Parathyroid adenoma (tissue), 2 donors: ENCODE measurements around the gene CNTNAP2.

ENCODE experiments used
- H2AFZ ChIP-seq: fragments of 300-600 bp; sonication (generic); one replicate; pipeline ENCODE4 v1.7.0; 2017; ENCODE audit warnings: antibody characterized with exemption, mild to moderate bottlenecking
- H3K27ac ChIP-seq: fragments of 300-600 bp; sonication (generic); one replicate; pipeline ENCODE4 v1.7.0; 2017
- H3K27me3 ChIP-seq: fragments of 300-600 bp; sonication (generic); one replicate; pipeline ENCODE4 v1.7.0; 2017; ENCODE audit warnings: low read length; ENCODE audit not compliant: control insufficient read depth, insufficient read depth
- H3K36me3 ChIP-seq: fragments of 300-600 bp; sonication (generic); one replicate; pipeline ENCODE4 v1.7.0; 2017; ENCODE audit warnings: low read length; ENCODE audit not compliant: control insufficient read depth, insufficient read depth
- H3K4me1 ChIP-seq: fragments of 300-600 bp; sonication (generic); one replicate; pipeline ENCODE4 v1.7.0; 2017; ENCODE audit warnings: control low read depth
- H3K4me2 ChIP-seq: fragments of 300-600 bp; sonication (generic); one replicate; pipeline ENCODE4 v1.7.0; 2017; ENCODE audit warnings: low read length
- H3K4me3 ChIP-seq: fragments of 300-600 bp; sonication (generic); one replicate; pipeline ENCODE4 v1.7.0; 2017; ENCODE audit warnings: low read depth, low read length
- H3K79me2 ChIP-seq: fragments of 300-600 bp; sonication (generic); one replicate; pipeline ENCODE4 v1.7.0; 2017; ENCODE audit warnings: control low read depth
- H3K9ac ChIP-seq: fragments of 300-600 bp; sonication (generic); one replicate; pipeline ENCODE4 v1.7.0; 2017; ENCODE audit warnings: mild to moderate bottlenecking
- H3K9me3 ChIP-seq: fragments of 300-600 bp; sonication (generic); one replicate; pipeline ENCODE4 v1.7.0; 2017; ENCODE audit warnings: low read length; ENCODE audit not compliant: control insufficient read depth
- CTCF ChIP-seq: fragments of 300-600 bp; sonication (generic); IDR thresholded peaks from one replicate; pipeline ENCODE4 v1.7.0; 2017; ENCODE audit warnings: antibody characterized with exemption, mild to moderate bottlenecking
- donor health status: primary hyperparathyroidism.

CNTNAP2 gene

DNA sequence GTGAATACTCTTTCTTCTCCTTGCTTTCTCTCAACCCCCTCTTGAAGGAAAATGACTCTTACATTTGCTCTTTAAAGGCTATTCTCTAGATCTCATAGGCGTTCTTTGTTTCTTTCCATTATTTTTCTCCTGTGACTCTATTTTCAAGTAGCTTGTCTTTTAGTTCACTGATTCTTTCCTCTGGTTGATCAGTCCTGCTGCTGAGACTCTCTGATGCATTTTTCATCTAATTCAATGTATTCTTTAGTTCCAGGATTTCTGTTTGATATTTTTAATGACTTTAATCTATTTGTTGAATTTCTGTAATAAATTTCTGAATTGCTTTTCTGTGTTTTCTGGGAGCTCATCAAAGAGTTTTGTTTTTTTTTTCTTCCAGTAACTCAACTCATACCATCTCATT lies 397.7 kb downstream of the CNTNAP2 start:
- Histone ChIP-seq H3K9me3 (no peaks in the 10 kb centered on the region), H3K79me2 (no peaks in the 10 kb centered on the region), H3K9ac (no peak overlapping the region), H3K4me3 (no peak overlapping the region), H3K27me3 (no peaks in the 10 kb centered on the region), H3K36me3 (no peaks in the 10 kb centered on the region), H2AFZ (no peak overlapping the region), H3K4me2 (no peak overlapping the region), H3K4me1 (no peaks in the 10 kb centered on the region), H3K27ac (no peak overlapping the region)
- no peak for TF ChIP-seq CTCF

DNA sequence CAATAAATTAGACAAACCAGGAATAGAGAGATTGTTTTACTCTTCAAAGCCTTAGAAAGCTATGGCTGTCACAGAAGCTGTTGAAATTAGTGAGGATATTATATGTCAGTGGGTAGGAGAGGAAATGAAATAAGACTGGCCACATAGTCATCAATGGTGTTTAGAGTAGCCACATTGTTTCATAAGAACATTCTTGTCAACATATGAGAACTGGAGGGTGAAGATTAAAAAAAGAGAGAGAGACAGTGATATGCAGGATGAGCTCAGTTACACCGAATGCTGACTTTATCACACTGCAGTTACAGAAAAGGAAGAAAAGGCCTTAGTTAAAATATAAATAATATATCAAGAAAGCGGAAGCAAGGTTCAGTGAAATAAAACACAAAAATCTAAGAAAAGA lies 412.0 kb downstream of the CNTNAP2 start:
- Histone ChIP-seq H3K27ac (no peak overlapping the region), H3K9ac (no peak overlapping the region), H2AFZ (no peak overlapping the region), H3K36me3 (no peaks in the 10 kb centered on the region), H3K9me3 (peaks cover 1% of the 10 kb centered on the region), H3K79me2 (no peaks in the 10 kb centered on the region), H3K4me2 (no peak overlapping the region), H3K27me3 (no peaks in the 10 kb centered on the region), H3K4me3 (no peak overlapping the region), H3K4me1 (no peaks in the 10 kb centered on the region)
- no peak for TF ChIP-seq CTCF

DNA sequence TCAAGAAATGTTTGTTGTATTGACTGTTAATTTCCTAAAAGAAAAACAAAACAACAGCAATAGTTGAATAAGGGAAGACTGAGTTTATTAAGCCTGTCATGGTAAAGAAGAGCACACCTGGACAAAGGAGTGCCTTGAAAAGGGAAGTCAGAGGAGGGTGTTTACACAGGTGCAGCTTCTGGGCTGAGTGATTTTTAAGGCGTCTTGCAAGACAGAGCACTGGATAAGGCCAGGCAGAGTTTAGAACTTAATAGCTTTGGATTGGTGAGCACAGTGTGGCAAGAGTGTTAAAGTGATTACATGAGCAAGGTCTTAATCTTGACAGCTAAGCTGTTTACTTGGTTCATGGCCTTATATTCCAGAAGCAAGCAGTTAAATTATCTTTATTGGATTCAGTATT lies 423.2 kb downstream of the CNTNAP2 start:
- Histone ChIP-seq H3K79me2 (no peaks in the 10 kb centered on the region), H3K4me3 (no peak overlapping the region), H3K27ac (no peak overlapping the region), H3K4me2 (no peak overlapping the region), H3K36me3 (no peaks in the 10 kb centered on the region), H3K27me3 (no peaks in the 10 kb centered on the region), H3K9ac (no peak overlapping the region), H3K9me3 (no peaks in the 10 kb centered on the region), H3K4me1 (no peaks in the 10 kb centered on the region), H2AFZ (no peak overlapping the region)
- TF ChIP-seq CTCF = no peak

- Histone ChIP-seq H3K4me2 (no peak overlapping the region), H3K36me3 (no peaks in the 10 kb centered on the region), H3K9me3 (no peaks in the 10 kb centered on the region), H2AFZ (no peak overlapping the region), H3K27ac (no peak overlapping the region), H3K4me3 (no peak overlapping the region), H3K9ac (no peak overlapping the region), H3K79me2 (no peaks in the 10 kb centered on the region), H3K27me3 (no peaks in the 10 kb centered on the region), H3K4me1 (no peaks in the 10 kb centered on the region)
- TF ChIP-seq CTCF = no peak
Observed at GRCh38 chr7:146542101-146542500, 425.5 kb downstream of the CNTNAP2 start.

- TF ChIP-seq CTCF = no peak
- H3K9me3 ChIP-seq = no peaks in the 10 kb centered on the region
- no peak overlapping the region for H3K27ac ChIP-seq
- no peak overlapping the region for H3K4me3 ChIP-seq
- no peaks in the 10 kb centered on the region for H3K79me2 ChIP-seq
- no peak overlapping the region for H2AFZ ChIP-seq
- no peak overlapping the region for H3K9ac ChIP-seq
- no peaks in the 10 kb centered on the region for H3K27me3 ChIP-seq
- no peak overlapping the region for H3K4me2 ChIP-seq
- H3K4me1 ChIP-seq = no peaks in the 10 kb centered on the region
- no peaks in the 10 kb centered on the region for H3K36me3 ChIP-seq
Observed at GRCh38 chr7:146544748-146545147, 428.1 kb downstream of the CNTNAP2 start.
